Omental fat pad (tissue), 4 donors: ENCODE data around the gene RBM4. TPM values are rescaled to one million over a fixed set of nuclear protein-coding genes. Genes with fewer than 3 reads are reported as not detected.

Source experiments
- ATAC-seq: fragments of 150-250 bp; one replicate; pipeline ENCODE4 v1.9.1; 2016; ENCODE audit warnings: mild to moderate bottlenecking, moderate library complexity; ENCODE audit not compliant: low FRiP score
- DNase-seq: peaks from one replicate; pipeline ENCODE4 v3.0.0-alpha.2; 2019; ENCODE audit warnings: low spot score
- total RNA-seq, 4 donors: library from RNA; depleted of rRNA; stranded (reverse); fragments of >200 nt; gene quantifications; one replicate each; pipeline ENCODE4 v1.1.0, GENCODE V29; 2016
- TF ChIP-seq, protein P1 (sequence below), 3 donors: fragments of 450-650 bp; IDR thresholded peaks; one replicate each; pipeline ENCODE4 v1.5.1; 2016 to 2017; ENCODE audit warnings: antibody characterized with exemption in 3 of 3, mild to moderate bottlenecking in 3 of 3, moderate library complexity in 2 of 3

Gene RBM4
- total RNA-seq, 4 donors from 2014 or later, result 63.1 to 90.8 (median 78.3) TPM

DNA sequence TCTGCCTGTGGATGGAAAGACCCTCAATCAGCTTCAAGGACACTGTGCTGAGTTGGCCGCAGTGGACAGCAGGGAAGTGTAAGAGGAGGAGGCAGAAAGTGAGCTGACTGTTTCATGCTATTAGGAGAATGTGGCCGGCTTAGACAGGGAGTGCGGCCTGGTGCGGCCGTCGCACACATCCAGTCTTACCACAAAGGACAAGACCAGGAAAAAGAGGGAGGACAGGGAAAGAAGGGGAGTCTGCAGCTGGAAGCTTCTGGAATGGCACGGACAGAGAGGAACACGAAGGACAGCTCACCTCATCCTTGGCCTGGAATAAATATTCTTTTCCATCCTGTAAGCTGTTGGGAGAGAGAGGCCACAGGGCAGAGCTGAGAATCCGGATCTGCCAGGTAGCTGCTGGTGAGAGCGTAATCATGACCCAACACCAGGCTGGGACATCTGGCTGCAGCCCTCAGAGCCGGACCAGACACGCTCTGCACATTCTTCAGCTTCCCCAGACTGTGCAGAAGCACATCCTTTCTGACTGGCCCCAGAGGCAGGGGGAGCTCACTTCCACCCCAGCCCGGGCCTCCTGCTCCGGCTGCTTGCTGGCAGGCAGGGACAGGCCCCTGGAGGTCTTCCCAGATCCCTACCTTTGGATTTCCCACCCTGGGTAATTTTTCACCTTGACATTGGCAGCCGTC is 47.7 kb downstream of the RBM4 start:
- no peak for DNase-seq
- no peak for ATAC-seq
- TF ChIP-seq, protein P1, sequence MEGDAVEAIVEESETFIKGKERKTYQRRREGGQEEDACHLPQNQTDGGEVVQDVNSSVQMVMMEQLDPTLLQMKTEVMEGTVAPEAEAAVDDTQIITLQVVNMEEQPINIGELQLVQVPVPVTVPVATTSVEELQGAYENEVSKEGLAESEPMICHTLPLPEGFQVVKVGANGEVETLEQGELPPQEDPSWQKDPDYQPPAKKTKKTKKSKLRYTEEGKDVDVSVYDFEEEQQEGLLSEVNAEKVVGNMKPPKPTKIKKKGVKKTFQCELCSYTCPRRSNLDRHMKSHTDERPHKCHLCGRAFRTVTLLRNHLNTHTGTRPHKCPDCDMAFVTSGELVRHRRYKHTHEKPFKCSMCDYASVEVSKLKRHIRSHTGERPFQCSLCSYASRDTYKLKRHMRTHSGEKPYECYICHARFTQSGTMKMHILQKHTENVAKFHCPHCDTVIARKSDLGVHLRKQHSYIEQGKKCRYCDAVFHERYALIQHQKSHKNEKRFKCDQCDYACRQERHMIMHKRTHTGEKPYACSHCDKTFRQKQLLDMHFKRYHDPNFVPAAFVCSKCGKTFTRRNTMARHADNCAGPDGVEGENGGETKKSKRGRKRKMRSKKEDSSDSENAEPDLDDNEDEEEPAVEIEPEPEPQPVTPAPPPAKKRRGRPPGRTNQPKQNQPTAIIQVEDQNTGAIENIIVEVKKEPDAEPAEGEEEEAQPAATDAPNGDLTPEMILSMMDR (IDR thresholded peaks at IDR 0.05), result no peak

DNA sequence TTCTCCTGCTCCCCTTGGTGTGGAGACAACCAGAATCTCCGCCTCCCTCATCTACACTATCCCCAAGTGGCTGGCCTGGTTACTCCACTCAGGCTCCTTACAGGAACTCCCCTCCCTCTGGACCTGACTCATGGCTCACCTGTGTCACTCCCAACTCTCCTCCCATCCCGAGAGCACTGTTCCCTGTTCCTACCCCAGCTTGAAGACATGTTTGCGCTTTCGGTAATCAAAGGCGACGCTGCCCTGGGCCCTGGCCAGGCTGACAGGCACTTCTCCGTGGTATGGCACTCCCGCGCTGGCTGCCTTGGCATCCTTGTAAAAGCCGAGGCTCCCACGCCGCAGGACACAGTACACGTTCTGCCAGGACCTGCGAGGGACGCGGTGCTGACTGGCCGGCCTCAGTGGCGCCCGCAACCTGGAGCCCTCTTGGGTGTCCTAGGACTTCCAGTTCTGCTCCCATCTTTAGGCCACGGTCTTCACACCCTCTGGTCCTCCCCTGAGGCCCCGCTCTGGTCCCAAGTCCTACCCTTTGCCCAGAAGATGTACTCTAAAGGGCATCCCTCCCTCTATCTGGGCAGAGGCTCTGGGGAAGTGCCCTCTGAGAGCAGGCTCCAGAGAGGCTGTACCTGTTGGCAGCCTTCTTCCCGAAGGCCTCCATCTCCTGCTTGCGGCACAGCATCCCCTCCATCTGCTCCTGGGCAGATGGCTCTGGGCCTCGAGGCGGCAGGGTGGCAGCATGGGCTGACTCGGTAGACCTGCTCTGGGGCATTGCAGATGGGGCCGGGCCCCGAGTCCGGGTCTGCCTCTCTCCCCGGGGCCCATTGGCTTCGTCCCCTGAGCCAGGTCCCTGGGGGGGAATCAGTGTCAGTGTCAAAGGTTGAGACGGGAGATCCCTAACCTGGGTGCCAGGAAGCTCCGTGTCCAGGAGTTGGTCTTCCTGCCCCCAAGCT is 48.6 kb downstream of the RBM4 start:
- TF ChIP-seq, protein P1 (IDR thresholded peaks at IDR 0.05), result no peak
- DNase-seq (no peak), ATAC-seq (no peak)

GRCh38 chr11:66687831-66688281 is 49.4 kb downstream of the RBM4 start:
- TF ChIP-seq, protein P1 (IDR thresholded peaks at IDR 0.05), result no peak
- ATAC-seq, result no peak
- no peak for DNase-seq

GRCh38 chr11:66688561-66689534 is 50.3 kb downstream of the RBM4 start:
- ATAC-seq, result no peak
- no peak for DNase-seq
- TF ChIP-seq, protein P1 (IDR thresholded peaks at IDR 0.05), result no peak

- no peak for ATAC-seq
- TF ChIP-seq, protein P1 (IDR thresholded peaks at IDR 0.05), result no peak
- DNase-seq, result no peak
These were observed 51.4 kb downstream of the RBM4 start for GRCh38 chr11:66689661-66690590.
